Peyer's patch (tissue), 4 donors: ENCODE measurements around the gene PGS1. TPM values are rescaled to one million over a fixed set of nuclear protein-coding genes. Genes with fewer than 3 reads are reported as not detected.

Experiments
- DNase-seq, 3 donors: peaks; one replicate each; pipeline ENCODE4 v3.0.0-alpha.2; 2017 to 2019
- H3K27ac ChIP-seq, 4 donors: fragments of 200-600 bp; sonication (generic); one replicate each; pipeline ENCODE4 v1.5.1; 2016 to 2019
- H3K27me3 ChIP-seq, 2 donors: fragments of 200-600 bp; sonication (generic); one replicate each; pipeline ENCODE4 v1.5.1; 2019
- H3K36me3 ChIP-seq, 3 donors: fragments of 200-600 bp; sonication (generic); one replicate each; pipeline ENCODE4 v1.5.1; 2016 to 2019
- H3K4me1 ChIP-seq, 4 donors: fragments of 200-600 bp; sonication (generic); one replicate each; pipeline ENCODE4 v1.5.1; 2016 to 2019
- H3K4me3 ChIP-seq, 4 donors: fragments of 200-600 bp; sonication (generic); 1 replicate in 3 of 4; 2 replicates in 1 of 4; pipeline ENCODE4 v1.5.1; 2016 to 2019; ENCODE audit warnings: mild to moderate bottlenecking in 1 of 4
- H3K9me3 ChIP-seq, 4 donors: fragments of 200-600 bp; sonication (generic); one replicate each; pipeline ENCODE4 v1.5.1; 2016 to 2019; ENCODE audit warnings: mild to moderate bottlenecking in 1 of 4
- POLR2A ChIP-seq, 2 donors: fragments of 450-650 bp; IDR thresholded peaks; one replicate each; pipeline ENCODE4 v1.5.1; 2017; ENCODE audit warnings: antibody characterized with exemption in 2 of 2, mild to moderate bottlenecking in 2 of 2, moderate library complexity in 2 of 2
- total RNA-seq, 4 donors: library from RNA; depleted of rRNA; stranded (reverse); fragments of >200 nt; gene quantifications; one replicate each; pipeline ENCODE4 v1.1.0, GENCODE V29; 2016
- TF ChIP-seq, protein P1 (sequence below), 6 experiments: fragments of 450-650 bp in 4 of 6; fragments of 200-600 bp in 2 of 6; sonication (generic) in 1 of 6; IDR thresholded peaks; one replicate each; pipeline ENCODE4 v1.5.1; 2017 to 2019; ENCODE audit warnings: antibody characterized with exemption in 6 of 6, mild to moderate bottlenecking in 3 of 6, moderate library complexity in 1 of 6

The PGS1 gene
- total RNA-seq, 4 donors from 2014 or later: 32.4 to 149 (median 116) TPM

DNA sequence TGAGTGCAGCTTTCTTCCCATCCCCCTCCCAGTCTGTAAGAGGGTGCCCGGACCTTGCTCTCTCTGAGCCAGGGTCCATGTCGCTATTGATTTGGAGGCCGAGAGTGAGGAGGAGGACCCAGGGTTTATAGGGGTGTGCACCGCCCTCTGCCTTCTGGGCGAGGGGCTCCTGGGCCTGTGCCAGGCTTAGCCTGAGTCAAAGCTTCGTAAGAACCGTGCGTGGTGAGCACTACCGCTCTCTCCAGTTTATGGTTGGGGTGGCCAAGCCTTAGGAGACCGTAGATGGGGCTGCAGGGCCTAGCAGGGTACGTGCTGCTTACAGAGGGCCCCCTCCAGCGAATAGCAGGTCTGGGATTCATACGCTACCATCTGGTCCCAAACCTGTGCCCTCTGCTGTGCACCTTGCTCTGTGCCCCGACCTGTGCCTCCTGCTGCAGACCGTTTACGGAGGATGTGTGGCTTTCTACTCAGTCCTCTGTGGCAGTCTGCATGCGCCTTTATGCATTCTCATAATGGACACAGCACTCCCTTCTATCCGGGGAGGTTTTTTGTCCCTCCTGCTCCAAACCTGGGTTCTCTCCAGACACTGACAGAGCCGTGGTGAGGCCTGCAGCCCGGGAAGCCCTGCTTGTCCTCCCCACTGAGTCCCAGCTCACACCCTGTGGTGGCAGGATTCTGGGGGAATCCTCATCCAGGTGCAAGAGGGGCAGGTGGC lies 54.7 kb downstream of the PGS1 start:
- TF ChIP-seq POLR2A (IDR thresholded peaks at IDR 0.05): no peak
- DNase-seq: no peak
- no peaks in the 10 kb centered on the region for H3K27me3 ChIP-seq
- no peak overlapping the region for H3K27ac ChIP-seq
- peaks cover 0 to 4% (median 0%) of the 10 kb centered on the region in 3 donors for H3K36me3 ChIP-seq
- H3K4me3 ChIP-seq: no peak overlapping the region
- no peaks in the 10 kb centered on the region for H3K9me3 ChIP-seq
- H3K4me1 ChIP-seq: no peaks in the 10 kb centered on the region

DNA sequence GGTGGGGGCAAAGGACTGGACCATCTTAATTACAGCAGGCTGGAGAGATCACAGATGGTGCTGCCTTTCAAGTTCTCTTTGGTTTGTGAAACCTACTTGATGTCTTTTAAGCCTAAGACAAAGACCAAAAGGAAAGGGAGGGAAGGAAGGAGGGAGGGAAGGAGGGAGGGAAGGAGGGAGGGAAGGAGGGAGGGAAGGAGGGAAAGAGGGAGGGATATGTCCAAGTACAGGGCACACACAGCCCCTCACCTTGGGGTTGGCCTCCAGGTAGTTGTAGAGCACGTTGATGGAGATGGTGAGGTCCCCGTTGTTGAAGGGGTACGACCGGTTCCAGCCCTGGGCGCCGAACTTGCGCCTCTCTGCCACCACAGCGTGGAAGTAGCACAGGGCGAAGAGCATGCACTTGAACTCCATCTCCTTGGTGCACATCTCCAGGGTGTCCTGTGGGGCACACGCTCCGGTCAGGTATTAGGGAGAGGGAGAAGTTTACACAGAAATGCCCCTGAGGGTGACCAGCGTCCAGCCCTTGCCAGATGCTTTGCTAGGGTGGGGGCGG lies 55.4 kb downstream of the PGS1 start:
- H3K4me3 ChIP-seq: no peak overlapping the region
- no peaks in the 10 kb centered on the region for H3K4me1 ChIP-seq
- H3K36me3 ChIP-seq: no peaks in the 10 kb centered on the region
- no peaks in the 10 kb centered on the region for H3K9me3 ChIP-seq
- TF ChIP-seq, protein P1, sequence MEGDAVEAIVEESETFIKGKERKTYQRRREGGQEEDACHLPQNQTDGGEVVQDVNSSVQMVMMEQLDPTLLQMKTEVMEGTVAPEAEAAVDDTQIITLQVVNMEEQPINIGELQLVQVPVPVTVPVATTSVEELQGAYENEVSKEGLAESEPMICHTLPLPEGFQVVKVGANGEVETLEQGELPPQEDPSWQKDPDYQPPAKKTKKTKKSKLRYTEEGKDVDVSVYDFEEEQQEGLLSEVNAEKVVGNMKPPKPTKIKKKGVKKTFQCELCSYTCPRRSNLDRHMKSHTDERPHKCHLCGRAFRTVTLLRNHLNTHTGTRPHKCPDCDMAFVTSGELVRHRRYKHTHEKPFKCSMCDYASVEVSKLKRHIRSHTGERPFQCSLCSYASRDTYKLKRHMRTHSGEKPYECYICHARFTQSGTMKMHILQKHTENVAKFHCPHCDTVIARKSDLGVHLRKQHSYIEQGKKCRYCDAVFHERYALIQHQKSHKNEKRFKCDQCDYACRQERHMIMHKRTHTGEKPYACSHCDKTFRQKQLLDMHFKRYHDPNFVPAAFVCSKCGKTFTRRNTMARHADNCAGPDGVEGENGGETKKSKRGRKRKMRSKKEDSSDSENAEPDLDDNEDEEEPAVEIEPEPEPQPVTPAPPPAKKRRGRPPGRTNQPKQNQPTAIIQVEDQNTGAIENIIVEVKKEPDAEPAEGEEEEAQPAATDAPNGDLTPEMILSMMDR (IDR thresholded peaks at IDR 0.05): no peak
- TF ChIP-seq POLR2A (IDR thresholded peaks at IDR 0.05): no peak
- no peak for DNase-seq
- H3K27me3 ChIP-seq: no peaks in the 10 kb centered on the region
- no peak overlapping the region for H3K27ac ChIP-seq

GRCh38 chr17:78434455-78435329 lies 56.2 kb downstream of the PGS1 start:
- no peaks in the 10 kb centered on the region for H3K4me1 ChIP-seq
- no peak overlapping the region for H3K4me3 ChIP-seq
- no peaks in the 10 kb centered on the region for H3K27me3 ChIP-seq
- no peak for DNase-seq
- H3K36me3 ChIP-seq: no peaks in the 10 kb centered on the region
- TF ChIP-seq, protein P1 (IDR thresholded peaks at IDR 0.05): no peak
- no peak for TF ChIP-seq POLR2A (IDR thresholded peaks at IDR 0.05)
- H3K27ac ChIP-seq: no peak overlapping the region
- H3K9me3 ChIP-seq: no peaks in the 10 kb centered on the region

DNA sequence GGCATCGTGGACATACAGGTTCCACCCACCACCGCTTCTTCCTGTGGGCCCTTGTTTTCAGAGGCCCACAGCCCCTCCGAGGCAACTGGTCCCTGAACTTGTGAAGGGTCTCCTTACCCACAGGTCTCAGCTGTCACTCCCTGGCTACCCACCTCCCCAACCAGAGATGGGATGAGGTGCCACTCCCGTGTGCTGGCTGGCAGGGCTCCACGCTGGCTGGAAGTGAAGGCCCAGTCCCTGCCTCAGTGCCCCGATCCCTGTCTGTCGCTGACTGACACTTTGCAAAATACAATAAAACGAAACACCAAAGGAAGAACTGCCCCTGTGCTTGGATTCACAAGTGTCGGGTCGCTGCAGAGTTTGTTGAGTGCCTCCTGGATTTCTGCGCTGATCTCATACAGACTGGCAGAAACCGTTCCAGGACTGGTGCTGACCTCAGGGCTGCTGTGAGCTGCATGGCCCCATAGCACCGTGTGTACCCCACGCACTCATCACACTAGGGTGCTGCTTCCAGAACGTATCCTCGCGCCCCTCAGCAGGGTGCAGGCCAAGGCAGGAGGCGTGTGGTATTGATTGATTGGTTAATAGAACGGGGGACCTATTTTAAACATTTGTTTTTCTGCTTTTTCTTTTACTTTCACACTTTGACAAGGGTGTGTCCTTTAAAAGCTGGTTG lies 57.0 kb downstream of the PGS1 start:
- TF ChIP-seq POLR2A (IDR thresholded peaks at IDR 0.05): no peak
- TF ChIP-seq, protein P1 (IDR thresholded peaks at IDR 0.05): no peak
- Histone ChIP-seq H3K9me3 (no peaks in the 10 kb centered on the region), H3K36me3 (no peaks in the 10 kb centered on the region), H3K27me3 (no peaks in the 10 kb centered on the region), H3K4me3 (no peak overlapping the region), H3K27ac (no peak overlapping the region), H3K4me1 (no peaks in the 10 kb centered on the region)
- no peak for DNase-seq

DNA sequence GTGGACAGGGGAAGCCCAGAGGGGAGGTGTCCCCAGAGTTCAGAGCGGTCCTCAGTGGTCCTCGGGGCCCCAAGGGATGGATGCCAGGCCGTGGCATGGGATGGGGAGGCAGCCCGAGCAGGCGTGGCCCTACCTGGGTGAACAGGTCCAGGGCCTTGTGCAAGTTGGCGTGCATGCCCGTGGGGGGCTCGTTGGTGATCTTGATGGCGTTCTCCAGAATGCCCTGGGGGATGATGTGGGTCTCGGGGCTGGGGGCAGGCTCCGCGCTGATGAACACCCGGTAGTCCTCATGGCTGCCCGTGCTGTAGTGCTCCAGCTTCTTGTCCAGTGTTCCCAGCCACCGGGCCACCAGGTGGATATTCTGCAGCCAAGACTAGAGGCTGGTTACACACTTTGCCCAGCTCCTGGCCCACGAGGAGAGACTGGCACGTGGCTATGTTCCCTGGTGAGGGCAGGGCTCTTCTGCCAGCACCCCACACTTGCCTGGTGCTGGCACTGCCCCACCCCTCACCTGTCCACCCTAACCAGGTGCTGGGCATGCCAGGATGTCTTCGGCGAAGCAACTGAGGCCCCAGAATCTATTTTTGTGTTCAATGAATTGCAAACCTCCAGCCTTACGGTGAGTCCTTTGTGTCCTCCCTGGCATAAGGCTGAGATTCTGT lies 59.2 kb downstream of the PGS1 start:
- Histone ChIP-seq H3K27ac (no peak overlapping the region), H3K4me3 (no peak overlapping the region), H3K9me3 (no peaks in the 10 kb centered on the region), H3K27me3 (no peaks in the 10 kb centered on the region), H3K4me1 (no peaks in the 10 kb centered on the region), H3K36me3 (no peaks in the 10 kb centered on the region)
- DNase-seq: no peak
- TF ChIP-seq, protein P1 (IDR thresholded peaks at IDR 0.05): no peak
- TF ChIP-seq POLR2A (IDR thresholded peaks at IDR 0.05): no peak
